GM19438 (cell line): ENCODE results near the gene PRSS33.
A peak's percentile ranks its signal among the peaks of the same experiment; 100 is the strongest.

Source experiments
- ATAC-seq: cut with Tn5 transposase; IDR thresholded peaks from one replicate; pipeline ENCODE4 v1.9.1; 2021; ENCODE audit warnings: low read depth; ENCODE audit not compliant: unreplicated experiment

The PRSS33 gene

DNA sequence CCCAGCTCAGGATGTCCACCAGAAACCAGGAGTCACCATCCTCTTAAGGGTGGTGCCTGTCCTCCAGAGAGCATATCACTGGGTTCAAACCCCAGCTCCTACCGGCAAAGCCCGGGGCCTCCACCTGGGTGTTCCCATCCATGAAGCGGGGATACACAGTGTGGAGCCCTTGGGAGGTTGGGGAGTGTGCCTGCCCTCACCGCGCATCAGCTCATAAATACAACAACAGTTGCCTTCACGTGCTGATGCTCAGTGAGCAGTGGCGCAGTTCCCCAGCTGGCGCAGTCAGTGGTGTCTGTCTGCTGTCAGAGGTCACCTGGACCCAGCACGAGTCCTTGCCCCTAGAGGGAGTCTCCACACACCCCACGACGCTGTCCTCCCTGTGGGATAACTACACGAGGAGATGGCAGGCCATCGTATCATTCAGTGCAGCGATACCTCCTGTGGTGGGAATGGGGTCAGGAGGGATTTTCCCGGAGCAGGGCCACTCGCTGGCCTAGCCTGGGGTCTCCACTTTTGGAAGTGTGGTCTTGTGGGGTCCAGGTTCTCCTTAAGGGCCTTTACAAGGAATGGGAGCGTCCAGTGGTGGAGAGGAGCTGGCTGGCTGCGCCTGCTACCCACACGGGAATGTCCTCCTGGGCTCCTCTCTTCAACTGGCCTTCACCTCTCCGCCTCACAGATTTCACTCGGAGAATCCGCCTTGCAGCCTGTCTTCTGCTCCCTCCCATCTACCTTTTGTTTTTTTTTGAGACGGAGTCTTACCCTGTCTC is 8.0 kb downstream of the PRSS33 start:
- ATAC-seq = no peak

DNA sequence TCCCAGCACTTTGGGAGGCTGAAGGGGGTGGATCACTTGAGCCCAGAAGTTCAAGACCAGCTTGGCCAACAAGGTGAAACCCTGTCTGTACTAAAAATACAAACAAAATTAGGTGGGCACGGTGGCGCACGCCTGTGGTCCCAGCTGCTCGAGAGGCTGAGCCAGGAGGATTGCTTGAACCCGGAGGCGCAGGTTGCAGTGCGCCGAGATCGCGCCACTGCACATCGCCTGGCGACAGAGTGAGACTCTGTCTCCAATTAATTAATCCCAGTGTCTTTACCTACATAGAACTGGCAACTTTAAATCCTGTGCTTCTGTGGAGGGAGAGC is 8.8 kb downstream of the PRSS33 start:
- ATAC-seq = no peak

DNA sequence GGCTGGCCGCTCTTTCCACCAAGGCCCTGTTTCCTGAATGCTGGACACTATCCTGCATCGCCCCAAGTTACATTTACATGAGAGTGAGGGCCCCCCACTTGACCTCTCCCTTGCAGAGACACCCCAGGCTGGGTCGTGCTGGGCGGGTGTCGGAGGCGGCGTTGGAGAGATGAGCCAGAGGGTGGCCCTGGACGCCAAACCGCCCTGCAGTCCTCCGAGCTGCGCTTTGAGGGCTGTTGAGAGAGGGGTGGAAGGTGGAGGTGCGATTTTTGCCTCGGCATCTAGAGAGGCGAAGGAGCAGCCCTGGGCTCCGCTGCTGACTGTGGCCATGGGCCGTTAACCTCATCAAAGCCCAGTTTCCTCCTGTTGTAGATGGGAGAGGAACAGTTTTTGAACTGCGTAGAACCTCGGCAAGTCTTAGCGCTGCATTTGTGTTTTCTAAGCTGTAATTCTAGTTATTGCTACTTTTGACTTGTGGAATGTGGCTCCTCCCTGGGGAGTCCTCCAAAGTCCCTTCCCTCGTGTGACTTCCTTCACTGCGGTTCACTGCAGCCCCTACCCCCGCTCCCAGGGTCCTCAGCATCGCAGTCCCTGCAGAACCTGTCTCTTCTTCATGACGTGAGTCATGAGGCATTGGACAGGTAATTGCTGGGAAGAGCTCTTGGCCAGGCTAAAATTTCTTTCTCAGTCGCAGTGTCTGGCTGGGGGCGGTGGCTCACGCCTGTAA is 9.3 kb downstream of the PRSS33 start:
- no peak for ATAC-seq

DNA sequence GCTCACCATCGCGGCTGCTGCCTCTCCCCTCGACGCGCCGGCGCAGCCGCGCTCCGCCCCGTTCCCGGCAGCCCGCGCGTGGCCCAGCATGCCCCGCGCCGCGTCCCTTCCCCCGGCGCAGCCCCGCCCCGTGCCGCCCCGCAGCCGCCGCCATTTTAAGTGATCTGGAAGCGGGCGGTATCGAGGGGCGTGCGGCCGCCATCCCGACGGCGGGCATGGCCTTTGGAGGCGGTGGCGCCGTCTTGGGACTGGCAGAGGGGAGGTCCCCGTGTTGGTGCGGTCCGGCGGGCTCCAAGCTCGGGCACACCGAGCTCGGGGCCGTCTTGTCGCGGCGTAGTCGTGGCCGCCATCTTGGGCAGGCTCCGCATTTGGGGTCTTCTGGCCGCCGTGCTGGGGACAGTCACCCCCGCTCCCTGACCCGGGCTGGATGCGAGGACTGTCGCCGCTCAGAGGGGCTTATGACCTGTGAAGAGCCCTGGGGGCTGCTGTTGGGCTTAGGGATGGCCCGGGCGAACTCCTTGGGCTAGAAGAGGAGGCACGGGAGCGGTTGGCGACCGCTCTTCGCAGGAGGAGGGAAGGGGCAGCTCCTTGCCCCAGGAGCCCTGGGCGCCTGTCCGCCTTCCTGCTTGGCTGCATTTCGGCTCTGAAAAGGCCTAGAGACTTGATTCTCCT is 10.0 kb downstream of the PRSS33 start, which contains the start of gene ELOB:
ELOB (minus strand) TSS at position 50 of the 672 bp plus-strand sequence; CDS start at position 9, 41 bp downstream.
- peak; percentile 64 for ATAC-seq

DNA sequence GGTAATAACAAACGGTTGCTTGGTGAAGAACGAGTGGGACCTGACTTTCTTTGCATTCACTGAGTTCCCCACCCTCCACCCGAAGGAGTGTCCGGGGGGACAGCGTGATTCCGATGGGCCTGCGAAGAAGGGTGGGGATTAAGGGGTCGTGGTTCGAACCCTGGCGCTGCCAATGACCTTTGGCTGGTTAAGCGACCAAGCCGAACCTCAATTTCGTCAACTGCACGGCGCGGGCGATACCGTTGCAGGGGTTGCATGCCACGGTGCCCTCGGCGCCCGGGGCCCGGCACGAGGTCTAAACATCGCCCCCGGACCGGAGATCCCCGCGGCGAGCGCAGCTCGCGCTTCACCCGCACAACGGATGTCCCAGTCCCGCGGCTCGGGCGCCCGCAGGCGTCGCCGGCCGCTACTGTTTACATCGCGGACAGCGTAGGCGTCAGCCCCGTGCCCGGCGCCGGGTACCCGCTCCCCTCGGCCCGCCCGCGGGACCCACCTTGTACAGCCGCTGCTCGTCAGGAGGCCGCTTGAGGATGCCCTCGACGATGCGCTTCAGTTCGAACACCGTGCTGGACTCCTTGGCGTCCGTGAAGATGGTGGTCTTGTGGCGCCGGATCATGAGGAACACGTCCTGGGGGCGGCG is 10.7 kb downstream of the PRSS33 start:
- peak; percentile 27 for ATAC-seq

DNA sequence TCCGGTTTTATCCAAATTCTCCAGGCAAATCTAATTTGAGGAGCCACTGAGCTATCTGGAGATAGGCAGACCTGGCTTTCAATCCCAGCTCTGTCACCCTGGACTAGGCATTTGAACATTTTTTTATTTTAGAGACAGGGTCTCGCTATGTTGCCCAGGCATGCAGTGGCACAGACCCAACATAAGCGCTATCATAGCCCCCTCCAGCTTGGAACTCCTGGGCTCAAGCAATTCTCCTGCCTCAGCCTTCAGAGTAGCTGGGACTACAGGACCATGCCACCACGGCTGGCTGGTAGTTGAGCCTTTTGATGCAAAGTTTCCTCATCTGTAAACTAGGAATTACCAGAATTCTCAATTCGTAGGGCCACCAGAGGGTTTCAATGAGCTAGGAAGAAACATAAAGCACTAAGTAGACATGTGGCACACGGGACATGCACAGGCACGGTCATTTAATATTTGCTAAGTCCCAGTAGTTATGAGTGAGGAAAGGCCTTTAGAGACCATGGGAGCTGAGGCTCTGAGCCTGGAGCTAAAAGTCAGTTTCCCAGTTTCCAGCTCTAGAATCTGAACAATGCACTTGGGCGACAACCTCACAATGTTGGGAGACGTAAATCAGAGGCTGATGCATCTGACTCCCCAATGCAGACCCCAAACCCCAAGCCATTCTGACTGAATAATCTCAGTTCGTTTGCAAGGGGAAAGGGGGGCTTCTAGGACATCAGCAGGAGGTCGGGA is 11.4 kb downstream of the PRSS33 start:
- no peak for ATAC-seq

DNA sequence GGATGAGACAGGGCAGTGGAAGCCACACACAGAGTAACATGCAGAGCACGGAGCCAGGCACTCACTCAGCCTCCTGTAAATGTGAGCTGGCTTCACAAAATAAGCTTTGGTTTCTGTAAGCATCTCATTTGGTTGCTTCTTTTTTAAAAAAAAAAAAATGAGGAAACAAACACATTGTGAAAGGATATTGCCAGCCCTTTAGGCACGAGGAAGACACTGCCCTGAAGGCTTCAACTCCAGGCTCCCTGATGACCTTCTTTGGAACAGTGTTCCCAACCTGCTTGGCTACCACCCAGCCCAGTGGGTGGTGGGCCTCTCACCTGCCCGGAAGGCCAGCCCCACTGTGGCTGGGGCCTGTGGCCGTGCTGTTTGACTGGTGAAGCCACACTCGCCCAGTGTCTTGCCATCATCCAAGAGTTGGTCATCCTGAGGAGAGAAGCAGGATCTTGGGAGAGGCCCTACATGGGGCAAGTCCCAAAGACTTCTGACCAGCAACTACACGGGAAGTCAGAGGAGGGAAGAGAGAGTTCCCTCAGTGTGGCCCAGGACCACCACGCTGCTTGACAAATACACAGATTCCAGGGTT is 12.1 kb downstream of the PRSS33 start:
- ATAC-seq = no peak

DNA sequence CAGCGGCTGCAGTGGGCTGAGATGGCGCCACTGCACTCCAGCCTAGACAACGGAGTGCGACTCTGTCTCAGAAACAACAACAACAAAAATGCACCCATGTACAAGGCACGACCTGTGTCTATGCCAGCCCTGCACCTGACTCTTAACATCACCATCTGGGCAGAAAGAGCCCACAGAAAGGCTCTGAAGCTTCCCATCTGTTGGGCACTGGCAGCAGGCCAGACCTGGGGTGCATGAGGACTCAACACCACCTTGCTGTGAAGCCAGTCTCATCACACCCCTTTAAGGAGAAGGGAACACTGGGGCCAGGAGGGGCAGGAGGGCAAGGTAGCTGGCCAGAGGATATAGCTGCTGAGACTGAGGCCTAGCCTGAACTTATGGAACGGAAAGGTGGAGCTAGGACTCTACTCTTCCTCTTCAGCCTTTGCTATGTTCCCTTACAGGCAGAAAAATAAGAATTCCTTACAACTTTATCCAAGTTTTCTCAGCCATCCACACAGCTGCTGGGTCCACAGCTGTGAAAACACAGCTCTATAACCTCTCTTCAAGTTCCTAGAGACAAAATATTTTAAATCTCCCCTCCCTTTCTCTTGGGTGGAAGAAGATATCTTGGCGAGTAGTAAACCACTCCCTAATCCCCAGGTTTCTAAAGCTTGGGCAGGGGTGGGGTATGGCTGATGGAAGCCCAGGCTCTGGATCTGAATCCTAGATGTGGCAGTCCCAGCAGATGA is 13.0 kb downstream of the PRSS33 start:
- ATAC-seq = no peak

DNA sequence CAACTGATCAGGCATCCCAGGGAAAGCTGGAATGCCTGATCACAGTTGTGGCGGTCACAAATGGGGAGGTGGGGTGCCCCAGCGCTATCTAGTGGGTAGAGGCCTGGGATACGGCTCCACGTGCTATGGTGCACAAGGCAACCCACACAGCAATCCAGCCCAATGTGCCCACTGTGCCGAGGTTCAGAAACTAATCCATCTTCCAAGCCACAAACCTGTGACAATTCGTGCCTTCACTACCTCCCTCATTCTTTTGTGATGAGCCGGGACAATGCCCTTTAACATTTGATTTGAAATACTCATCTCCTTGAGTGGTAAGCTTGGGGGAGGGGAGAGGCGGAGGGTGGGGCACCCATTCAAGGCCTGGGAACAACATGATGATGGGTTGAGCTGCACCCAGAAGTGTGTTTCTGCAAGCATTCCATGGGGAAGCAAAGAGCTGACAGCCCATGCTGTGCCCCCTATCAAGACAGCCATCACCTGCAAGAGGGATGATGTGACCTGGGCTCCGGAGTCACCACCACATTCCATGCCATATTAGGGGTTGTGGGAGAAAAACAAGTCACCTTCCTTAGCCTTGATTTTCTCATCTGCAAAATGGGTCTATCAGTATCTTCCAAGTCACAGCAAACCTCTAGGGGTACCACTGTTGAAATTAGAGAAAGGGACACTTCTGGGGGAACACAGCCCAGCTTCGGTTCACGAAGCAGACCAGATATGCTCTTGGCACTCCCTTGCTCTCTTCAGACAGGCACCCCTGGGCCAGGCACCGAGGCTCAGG is 14.0 kb downstream of the PRSS33 start:
- no peak for ATAC-seq

DNA sequence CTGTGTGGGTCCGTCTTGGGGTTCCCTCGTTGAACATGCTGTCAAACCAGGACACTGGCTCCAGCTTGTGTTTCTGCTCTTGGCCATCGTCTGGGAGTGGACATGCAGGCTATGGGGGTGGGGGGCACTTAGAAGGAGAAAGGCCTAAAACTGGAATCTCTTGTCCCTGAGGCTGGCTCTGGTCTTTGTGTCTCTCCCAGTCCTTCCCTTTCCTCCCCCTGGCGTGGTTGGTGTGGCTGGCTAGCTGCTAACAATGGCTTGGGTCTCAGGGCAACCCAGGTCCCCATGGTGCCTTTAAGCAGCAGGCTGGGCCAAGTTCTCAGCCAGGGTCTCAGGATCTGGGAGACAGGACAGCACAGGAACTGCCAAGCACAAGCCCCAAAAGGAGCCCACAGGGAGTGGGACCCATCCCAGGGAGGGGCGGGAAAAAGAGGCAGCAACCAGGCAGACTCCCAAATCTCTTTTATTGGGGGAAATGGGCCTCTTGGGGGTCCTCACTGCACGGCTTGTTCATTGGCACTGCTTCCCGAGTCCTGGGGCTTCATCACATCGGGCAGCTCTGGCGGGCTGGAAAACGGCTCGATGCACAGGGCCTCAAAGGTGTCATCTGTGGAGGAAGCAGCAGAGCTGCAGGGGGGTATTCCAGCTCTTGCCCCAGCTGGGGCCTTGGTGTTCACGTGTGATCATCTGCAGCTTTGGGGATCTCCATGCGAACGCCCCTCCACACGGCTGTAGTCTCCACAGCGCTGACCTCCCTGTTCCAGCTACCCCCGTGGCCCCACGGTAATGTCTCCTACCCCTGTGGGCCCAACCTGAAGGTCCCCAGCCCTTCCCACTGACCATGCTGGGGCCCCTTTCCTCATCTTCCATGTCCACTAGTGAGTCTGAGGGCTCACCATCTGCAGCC is 15.6 kb downstream of the PRSS33 start:
- ATAC-seq = no peak

DNA sequence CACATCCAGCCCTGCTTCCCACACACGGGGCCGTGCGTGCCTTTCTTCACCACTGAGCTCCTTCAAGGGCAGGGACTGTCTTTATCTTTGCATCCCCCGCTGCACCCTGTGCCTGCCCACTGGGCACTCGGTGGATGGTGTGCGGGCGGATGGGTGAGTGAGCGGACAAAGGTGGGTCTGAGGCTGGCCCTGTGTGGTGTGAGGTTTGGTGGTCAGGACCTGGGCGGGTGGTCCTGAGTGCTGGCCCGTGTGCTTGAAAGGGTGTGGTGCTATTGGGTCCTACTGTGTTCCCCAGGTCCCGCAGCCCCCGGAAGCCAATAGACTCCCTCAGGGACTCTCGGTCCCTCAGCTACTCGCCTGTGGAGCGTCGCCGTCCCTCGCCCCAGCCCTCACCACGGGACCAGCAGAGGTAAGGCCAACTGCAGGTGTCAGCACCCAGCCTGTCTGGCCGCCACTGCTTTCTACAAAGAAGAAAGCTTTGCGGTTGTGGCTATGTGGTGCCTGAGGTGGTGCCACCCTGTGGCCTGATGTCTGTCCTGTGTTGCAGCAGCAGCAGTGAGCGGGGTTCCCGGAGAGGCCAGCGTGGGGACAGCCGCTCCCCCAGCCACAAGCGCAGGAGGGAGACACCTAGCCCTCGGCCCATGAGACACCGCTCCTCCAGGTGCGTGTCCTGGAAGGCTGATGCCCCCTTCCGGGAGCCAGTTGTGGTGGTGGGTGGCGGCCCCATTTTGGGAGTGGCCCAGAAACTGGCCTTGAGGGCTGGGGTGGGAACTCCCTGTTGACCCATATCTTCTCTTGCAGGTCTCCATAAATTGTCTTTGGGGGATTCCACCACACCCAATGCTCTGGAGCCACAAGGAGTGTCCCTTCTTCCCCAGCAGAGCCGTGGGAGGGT is 17.1 kb downstream of the PRSS33 start:
- ATAC-seq = no peak

DNA sequence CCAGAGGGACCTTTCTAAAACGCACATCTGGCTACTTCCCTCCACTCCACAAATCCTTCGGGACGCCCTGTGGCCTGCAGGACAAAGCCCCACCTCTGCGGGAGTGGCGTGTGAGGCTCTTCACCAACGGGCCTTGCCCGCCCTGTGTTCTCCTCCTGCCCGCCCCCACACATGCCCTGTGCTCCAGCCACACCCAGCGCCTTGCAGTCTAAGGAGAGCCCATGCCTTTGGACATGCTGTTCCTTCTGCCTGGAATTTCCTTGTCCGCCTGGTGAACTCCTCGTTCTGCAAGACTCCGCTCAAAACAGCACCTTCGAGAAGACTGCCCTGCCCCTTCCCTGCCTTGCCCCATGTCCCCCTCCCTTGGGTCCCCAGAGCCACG is 17.7 kb downstream of the PRSS33 start:
- no peak for ATAC-seq

DNA sequence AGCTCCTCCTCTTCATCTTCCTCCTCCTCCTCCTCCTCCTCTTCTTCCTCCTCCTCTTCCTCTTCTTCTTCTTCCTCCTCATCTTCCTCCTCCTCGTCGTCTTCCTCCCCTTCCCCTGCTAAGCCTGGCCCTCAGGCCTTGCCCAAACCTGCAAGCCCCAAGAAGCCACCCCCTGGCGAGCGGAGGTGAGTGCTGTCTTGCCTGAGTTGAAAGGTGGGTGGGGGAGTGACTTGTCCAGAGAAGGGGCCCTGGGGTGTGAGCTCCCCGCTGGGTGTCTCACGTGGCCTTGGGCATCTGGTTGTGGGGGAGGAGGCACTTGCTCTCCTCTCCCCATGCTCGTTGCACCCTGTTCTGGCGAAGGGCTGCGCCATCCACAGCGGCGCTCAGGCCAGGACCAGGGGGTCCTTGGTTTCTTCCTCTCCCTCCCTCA is 18.2 kb downstream of the PRSS33 start:
- ATAC-seq = no peak

DNA sequence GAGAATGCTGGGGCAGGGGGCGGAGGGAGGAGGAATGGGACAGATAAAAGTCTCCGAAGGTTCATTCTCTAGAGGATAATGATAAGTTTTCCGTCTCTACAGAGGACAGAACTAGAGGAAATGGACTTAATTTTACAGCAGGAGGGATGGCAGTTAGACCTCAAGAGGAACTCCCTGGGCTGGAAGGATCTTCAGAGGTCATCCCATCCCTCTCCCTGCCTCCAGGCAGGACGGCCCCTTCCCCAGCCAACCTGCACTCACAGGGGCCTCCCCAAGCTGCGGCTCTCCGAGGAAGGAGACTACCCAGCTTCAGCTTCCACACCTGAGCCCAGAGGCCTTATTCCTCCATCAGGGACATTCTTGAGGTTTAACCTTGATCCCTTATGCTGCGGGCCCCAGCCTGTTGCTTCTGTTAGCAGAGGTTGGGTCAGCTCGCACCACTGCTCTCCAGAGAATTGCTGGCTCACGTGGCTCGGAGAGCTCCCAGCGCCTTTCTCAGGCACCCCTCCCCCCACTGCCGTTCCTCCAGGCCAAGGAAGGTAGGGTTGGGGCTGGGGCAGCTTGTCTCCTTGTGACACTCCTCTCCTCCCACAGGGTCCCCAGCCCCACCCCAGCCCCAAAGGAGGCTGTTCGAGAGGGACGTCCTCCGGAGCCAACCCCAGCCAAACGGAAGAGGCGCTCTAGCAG is 18.8 kb downstream of the PRSS33 start:
- ATAC-seq = no peak

DNA sequence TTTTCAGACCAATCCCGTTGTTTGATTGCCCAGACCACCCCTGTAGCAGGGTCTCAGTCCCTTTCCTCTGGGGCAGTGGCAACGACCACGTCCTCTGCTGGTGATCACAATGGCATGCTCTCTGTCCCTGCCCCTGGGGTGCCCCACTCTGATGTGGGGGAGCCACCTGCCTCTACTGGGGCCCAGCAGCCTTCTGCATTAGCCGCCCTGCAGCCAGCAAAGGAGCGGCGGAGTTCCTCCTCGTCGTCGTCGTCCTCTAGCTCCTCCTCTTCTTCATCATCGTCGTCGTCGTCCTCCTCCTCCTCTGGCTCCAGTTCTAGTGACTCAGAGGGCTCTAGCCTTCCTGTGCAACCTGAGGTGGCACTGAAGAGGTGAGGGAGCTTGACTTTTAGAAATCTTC is 19.5 kb downstream of the PRSS33 start:
- no peak for ATAC-seq

DNA sequence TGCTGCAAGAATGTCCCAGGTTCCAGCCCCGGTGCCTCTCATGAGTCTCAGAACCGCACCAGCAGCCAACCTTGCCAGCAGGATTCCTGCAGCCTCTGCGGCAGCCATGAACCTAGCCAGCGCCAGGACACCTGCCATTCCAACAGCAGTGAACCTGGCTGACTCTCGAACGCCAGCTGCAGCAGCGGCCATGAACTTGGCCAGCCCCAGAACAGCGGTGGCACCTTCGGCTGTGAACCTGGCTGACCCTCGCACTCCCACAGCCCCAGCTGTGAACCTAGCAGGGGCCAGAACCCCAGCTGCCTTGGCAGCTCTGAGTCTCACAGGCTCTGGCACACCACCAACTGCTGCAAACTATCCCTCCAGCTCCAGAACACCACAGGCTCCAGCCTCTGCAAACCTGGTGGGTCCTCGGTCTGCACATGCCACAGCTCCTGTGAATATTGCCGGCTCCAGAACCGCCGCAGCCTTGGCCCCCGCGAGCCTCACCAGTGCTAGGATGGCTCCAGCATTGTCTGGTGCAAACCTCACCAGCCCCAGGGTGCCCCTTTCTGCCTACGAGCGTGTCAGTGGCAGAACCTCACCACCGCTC is 20.1 kb downstream of the PRSS33 start:
- ATAC-seq = no peak
